A673 (cell line): ENCODE measurements around the gene CENPX.

Experiments
- CTCF ChIP-seq: fragments of 300-800, 200-600 bp; sonication (generic); conservative IDR thresholded peaks from 2 replicates; pipeline ENCODE4 v1.5.1; 2017; ENCODE audit warnings: low read depth, mild to moderate bottlenecking, antibody characterized with exemption, low read length, moderate library complexity, mixed read lengths
- EZH2 ChIP-seq: fragments of 200-600 bp; sonication (generic); IDR thresholded peaks from 2 replicates; pipeline ENCODE4 v1.6.1; 2017; ENCODE audit warnings: borderline replicate concordance, low read depth, mild to moderate bottlenecking, mixed read lengths, antibody characterized with exemption, low read length; ENCODE audit not compliant: poor library complexity, severe bottlenecking

DNA sequence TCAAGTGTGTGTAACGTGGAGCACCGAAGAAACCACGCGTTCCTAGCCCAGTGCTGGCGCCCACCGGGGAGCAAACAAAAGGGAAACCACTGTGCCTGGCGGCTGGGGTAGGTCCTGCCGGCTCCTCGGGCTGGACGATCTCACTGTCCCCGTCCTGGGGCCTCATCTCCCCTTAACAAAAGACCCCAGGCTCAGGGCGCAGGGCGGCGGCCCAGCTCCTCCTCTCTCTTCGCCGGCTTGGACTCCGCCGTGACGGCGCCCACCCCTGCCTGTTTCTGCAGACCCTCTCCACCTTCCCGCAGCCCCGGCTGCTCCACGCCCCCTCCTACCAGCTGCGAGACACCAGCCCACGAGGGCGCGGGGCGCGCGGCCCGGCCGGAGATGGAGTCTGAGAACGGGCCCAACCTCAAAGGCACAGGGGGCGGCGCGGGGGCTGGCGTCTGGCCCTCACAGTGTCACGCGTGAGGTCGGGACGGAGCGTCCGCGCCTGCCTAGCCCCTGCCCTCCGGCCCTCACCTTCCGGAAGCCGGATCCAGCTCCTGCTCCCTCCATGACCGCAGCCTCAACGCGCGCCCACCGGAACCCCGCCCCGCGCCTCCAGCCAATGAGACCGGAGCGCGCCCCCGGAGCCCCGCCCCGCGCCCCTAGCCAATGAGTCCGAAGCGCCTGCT is at the start of gene CENPX:
- TF ChIP-seq CTCF = no peak
- TF ChIP-seq EZH2 = no peak
